ENCODE results near the gene NRXN3.

DNA sequence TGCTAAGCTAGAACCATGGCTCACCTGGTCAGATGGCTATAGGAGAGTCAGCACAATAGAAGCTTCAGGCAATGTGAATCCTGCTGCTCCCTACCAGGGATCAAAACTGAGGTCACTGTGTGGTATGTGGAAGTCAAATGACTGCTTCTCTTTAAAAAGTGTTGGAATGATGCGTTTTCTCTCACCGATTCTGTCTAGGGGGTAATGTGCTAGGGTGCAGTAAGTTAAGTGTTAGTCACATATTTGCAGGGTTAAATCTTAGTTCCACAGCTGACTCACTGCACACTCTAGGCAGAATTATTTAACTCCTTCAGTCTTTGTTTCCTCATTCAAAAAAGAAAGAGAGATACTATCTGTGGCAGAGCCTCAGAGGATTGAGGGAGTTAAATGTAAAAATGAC is 1344.5 kb downstream of the NRXN3 start:
- TF ChIP-seq ZBTB7A (CRISPR knock-in tag; IDR thresholded peaks at IDR 0.05) (no peak), TBL1XR1 (IDR thresholded peaks at IDR 0.05; ENCODE audit: borderline replicate concordance, low read length, partially characterized antibody) (no peak), ZNF101 (CRISPR knock-in tag; IDR thresholded peaks at IDR 0.05; ENCODE audit: borderline replicate concordance, low read depth) (no peak), MYC (CRISPR knock-in tag; IDR thresholded peaks at IDR 0.05; ENCODE audit: borderline replicate concordance) (no peak), TGIF2 (CRISPR knock-in tag; IDR thresholded peaks at IDR 0.05) (no peak), ZNF484 (CRISPR knock-in tag; IDR thresholded peaks at IDR 0.05; ENCODE audit: borderline replicate concordance, low read depth) (no peak), KAT7 (CRISPR knock-in tag; IDR thresholded peaks at IDR 0.05; ENCODE audit: borderline replicate concordance) (no peak), ZNF274 (CRISPR knock-in tag; IDR thresholded peaks at IDR 0.05) (no peak)
- TF ChIP-seq, protein P1, sequence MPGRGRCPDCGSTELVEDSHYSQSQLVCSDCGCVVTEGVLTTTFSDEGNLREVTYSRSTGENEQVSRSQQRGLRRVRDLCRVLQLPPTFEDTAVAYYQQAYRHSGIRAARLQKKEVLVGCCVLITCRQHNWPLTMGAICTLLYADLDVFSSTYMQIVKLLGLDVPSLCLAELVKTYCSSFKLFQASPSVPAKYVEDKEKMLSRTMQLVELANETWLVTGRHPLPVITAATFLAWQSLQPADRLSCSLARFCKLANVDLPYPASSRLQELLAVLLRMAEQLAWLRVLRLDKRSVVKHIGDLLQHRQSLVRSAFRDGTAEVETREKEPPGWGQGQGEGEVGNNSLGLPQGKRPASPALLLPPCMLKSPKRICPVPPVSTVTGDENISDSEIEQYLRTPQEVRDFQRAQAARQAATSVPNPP (CRISPR knock-in tag; IDR thresholded peaks at IDR 0.05) = no peak

Measured in HepG2 (cell line).